ENCODE measurements around the gene ARHGEF10L.
"Not testable (repeated sequence)": the region's sequence is repeated elsewhere in the genome, so short reads cannot be mapped to it uniquely, and the experiment has no call there.

ARHGEF10L gene

DNA sequence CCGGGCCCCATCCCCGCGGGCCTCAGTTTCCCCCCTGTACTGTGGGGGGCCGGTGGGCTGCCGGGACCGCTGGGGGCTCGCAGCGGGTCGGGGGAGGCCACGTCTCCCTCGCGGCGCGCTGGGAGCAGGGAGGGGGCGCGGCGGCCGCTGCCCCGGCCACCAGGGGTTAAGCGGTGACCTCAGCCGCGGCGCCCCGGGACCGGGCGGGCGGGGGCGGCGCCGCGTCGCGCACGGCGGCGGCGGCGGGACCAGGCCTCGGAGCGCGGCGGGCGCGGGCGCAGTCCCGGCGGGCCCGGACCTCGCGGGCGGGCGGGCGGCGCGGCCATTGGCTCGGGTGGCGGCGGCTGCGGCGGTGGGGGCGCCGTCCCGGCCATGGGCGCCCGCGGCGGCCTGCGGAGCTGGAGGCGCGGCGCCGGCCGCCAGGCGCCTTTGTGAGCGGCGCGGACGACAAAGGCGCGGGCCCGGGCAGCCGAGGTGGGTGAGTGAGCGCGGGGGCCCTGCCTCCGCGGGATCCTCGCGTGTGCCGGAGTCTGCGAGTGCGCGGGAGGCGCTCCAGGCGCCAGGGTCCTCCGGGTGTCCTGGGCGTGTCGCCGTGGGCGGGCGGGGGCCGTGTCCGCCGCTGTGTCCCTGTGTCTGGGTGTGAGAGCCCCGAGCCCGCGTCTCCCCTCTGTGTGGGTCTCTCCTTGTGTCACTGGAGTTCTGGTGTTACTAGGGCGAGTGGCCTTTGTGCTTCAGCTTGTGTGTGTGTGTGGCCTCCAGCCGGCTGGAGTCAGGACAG lies at the start of gene ARHGEF10L:
Gene ARHGEF10L (plus strand): TSS at position 222 of the 778 bp plus-strand sequence. CDS start 40,898 bp downstream, outside the sequence.
- DNase-seq (ENCODE audit: low read depth in 3 of 3): peak in 1 of 3 experiments; percentile 1

- DNase-seq (ENCODE audit: low read depth in 3 of 3): not testable (repeated sequence)
Measured at GRCh38 chr1:17489768-17490417, 49.6 kb upstream of the ARHGEF10L start.

DNA sequence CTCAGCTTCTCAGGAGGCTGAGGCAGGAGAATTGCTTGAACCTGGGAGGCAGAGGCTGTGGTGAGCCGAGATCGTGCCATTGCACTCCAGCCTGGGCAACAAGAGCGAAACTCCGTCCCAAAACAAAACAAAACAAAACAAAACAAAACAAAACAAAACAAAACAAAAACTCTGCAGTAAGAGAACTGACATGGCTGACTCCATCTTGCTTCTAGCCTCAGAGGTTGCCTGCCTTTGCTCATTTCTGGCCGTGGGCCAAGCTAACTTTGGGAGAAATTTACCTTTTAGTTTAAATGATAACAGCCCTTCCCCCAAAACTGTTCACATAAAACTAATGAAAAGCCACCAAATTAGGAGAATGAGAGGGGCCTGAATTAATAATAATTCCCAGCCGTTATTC lies 48.8 kb upstream of the ARHGEF10L start:
- DNase-seq (ENCODE audit: low read depth in 3 of 3): not testable (repeated sequence)

GRCh38 chr1:17494114-17494729 lies 45.3 kb upstream of the ARHGEF10L start:
- DNase-seq (ENCODE audit: low read depth in 3 of 3): peak; percentile 32 to 63 (median 36)

GRCh38 chr1:17496419-17496818 lies 43.1 kb upstream of the ARHGEF10L start:
- DNase-seq (ENCODE audit: low read depth in 3 of 3): no peak

DNA sequence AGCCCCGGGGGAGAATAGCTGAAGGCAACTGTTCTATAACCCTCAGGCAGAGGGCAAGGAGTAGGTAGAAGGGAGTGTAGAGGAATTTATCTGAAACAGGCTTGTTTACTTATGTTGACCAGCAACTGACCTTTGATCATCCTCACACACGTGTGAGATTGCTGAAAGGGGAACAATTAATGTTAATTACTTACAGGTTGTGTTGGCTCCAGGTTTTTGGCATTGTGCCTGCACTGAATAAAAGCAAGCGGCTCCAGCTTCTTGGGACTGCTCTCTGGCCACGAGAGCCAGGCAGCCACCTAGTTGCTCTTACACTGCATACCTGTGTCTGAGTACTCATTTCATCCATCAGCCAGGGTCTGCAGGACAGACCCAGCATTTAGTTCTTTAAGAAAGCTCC lies 41.3 kb upstream of the ARHGEF10L start:
- no peak for DNase-seq (ENCODE audit: low read depth in 3 of 3)

DNA sequence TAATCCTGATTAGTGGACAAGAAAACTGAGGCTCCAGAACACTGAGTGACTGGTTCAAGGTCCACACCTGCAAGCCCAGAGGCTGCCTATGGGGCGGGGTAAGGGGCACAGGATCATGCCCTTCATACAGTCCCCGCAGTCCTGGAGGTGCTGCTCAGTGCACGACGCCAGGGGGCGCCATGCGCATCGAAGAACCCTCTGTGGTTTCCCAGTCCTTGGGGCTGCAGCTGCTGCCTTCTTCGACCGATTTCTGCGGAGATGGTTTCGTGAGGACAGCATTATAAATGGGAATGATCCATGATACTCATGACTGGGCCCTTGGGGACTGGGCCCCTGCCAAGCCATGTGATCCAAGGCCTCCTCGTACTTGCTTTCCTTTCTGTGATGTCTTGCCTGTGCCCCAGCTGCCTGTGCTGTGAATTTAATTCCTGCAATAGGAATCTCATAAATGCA lies 37.1 kb upstream of the ARHGEF10L start:
- peak; percentile 13 to 58 (median 18) for DNase-seq (ENCODE audit: low read depth in 3 of 3)

DNA sequence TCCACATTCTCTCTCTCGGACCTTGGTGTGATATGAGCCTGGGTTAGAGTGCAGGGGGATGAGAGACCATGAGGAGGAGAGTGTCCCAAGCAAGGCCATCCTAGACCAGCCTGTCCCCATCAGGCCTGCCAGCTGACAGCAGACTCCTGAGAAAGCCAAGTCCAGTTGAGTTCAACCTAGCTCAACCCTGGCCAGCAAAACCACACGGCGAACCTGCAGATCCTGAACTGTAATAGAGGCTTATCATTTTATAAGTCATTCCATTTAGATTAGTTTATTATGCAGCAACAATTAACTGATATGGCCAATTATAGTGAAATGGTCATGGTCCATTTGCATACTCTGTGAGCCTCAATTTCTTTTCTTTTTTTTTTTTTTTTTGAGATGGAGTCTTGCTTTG lies 36.4 kb upstream of the ARHGEF10L start:
- no peak for DNase-seq (ENCODE audit: low read depth in 3 of 3)

GRCh38 chr1:17507200-17507599 lies 32.3 kb upstream of the ARHGEF10L start:
- DNase-seq (ENCODE audit: low read depth in 3 of 3): not testable (repeated sequence)

GRCh38 chr1:17507915-17508314 lies 31.6 kb upstream of the ARHGEF10L start:
- DNase-seq (ENCODE audit: low read depth in 3 of 3): no peak

DNA sequence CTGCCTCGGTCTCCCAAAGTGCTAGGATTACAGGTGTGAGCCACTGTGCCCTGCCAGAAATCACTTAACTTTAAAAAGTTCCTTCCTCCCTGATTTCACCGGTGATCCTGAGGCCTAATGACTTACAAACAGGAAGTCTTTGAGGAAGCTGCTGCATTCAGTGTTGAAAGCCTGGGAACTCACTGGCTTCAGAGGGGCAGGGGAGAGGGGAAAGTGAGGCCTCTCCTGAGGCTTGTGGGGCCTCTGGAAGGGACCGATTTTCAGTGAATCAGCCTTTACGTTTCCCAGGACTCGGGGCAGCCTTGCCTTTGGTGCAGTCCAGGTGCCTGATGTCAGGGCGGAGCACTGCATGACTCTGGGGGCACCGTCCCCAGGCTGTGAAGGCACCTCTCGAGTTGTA lies 30.1 kb upstream of the ARHGEF10L start:
- DNase-seq (ENCODE audit: low read depth in 3 of 3): no peak

DNA sequence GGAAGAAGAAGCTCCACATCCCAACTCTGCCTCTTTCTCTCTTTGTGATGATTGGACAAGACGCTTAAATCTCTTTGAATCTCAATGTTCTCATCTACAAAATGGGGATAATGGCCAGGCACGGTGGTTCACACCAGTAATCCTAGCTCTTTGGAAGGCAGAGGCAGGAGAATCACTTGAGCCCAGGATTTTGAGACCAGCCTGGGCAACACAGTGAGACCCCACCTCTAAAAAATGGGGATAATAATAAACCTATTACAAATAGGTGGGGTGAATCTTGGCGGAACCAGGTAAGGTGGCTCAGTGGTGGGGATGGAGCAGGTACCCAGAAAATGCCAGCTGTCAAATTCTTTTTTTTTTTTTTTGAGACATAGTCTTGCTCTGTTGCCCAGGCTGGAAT lies 29.4 kb upstream of the ARHGEF10L start:
- no peak for DNase-seq (ENCODE audit: low read depth in 3 of 3)

- no peak for DNase-seq (ENCODE audit: low read depth in 3 of 3)
Measured at GRCh38 chr1:17511188-17511587, 28.3 kb upstream of the ARHGEF10L start.

DNA sequence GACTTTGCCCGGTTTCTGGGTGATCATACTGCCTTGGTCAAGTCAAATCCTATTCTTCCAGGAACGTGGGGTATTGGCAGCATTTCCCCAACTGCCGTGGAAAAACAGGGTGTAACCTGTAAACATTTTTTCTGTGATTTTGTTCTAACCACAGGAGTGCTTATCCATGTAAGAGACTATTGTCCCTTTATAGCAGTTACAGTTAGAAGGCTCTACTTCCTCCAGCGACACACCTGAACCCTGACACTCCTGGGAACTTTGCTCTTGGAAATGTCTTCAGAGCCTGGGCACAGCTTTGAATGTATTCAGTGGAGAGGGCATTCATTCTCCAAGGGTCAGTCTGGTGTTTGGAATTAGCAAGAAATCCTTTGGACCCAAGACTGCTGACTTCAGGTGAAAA lies 26.4 kb upstream of the ARHGEF10L start:
- DNase-seq (ENCODE audit: low read depth in 3 of 3): no peak

- no peak for DNase-seq (ENCODE audit: low read depth in 3 of 3)
Measured at GRCh38 chr1:17514776-17515175, 24.7 kb upstream of the ARHGEF10L start.

GRCh38 chr1:17515902-17516301 lies 23.6 kb upstream of the ARHGEF10L start:
- no peak for DNase-seq (ENCODE audit: low read depth in 3 of 3)

DNA sequence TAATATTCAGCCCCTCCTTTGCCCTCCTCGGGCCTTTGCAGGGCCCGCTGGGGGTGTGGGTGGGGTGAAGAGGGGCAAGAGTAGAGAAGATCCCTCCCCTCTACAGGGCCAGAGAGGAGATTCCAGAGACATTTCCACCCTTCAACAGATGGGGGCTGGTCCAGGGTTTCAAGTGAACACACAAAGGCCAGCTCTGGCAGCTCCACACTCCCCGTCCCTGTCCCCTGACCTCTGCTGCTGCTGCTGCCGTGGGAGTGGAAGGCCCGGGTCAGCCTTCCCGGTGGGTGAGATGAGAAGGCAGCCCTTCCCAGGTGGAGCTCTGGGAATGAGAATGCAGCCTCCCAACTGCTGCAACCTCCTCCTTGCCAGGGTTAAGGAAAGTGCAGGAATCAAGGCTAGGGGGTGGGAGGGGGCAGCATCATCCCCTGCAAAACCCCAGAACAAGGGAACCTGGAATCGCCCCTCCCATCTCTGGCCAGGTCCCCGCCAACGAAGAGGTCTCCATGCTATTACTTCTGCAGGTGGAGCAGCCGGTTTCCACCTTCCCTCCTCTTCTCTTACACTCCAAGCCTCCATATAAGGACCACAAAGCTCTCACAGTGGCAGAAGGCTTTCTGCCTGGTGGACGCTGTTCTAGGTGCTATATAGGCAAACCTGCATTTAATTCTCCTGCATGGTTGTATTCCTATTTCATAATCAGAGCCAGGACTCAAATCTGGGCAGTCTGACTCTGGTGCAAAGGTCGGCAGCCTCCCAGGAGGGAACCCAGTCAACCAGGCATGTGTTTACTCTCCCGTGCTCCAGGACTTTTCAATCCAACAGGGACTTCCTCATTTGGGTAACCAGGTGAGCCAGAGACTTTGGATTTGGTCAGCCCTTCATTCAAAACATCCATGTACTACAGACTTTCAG lies 22.9 kb upstream of the ARHGEF10L start:
- no peak for DNase-seq (ENCODE audit: low read depth in 3 of 3)

DNA sequence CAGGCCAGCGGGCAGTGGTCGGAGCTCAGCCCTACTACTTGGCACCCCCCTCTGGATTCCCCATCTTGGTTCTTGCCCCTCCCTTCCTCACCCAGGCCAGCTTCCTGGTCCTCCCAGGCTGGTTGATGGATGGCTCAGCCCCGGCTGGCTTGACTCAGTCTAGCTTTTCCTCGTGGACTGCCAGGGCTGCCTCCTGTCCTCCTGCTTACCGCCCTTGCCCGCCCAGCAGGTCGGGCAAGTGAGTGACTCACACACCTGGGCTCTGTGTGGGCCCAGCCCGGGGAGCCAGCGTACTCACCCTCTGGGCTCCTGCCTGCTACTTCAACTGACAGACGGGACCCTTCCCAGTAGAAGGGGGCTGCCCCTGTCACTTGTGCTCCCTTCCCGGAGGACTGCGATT lies 19.5 kb upstream of the ARHGEF10L start:
- DNase-seq (ENCODE audit: low read depth in 3 of 3): no peak

DNA sequence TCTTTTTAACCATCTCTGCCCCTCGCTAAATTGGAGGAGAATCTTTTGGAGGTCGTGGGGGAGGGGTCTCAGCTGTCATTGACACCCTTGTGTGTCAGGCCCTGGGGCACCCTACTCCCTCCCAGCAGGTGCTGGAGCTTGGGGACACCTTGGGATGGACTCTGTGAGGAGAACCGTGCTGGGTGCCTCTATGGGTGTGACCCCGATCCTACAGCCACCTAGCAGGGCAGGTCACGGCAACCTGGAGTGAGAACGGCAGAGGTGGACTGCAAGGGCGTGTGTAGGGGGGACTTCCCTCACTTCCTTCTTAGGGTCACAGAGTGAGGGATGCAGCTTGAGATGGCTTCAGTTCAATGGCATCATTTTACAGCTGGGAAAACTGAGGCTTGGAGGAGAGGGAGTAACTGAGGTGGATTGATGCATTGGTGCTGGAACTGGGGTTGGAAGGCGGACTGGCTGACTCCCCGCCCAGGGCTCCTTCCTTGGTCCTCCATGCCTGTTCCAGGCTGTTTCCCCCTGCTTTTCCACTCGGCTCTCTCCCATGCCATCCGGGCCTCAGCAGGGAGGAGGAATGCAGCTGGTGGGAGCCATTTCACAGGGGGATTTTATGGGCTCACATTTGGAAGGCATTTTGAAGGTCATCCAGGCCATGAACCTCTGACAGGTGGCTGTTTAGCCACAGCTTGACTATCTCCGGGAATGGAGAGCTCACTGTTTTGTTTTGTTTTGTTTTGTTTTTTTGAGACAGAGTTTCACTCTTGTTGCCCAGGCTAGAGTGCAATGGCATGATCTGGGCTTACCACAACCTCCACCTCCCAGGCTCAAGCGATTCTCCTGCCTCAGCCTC lies 18.8 kb upstream of the ARHGEF10L start:
- DNase-seq (ENCODE audit: low read depth in 3 of 3): no peak

DNA sequence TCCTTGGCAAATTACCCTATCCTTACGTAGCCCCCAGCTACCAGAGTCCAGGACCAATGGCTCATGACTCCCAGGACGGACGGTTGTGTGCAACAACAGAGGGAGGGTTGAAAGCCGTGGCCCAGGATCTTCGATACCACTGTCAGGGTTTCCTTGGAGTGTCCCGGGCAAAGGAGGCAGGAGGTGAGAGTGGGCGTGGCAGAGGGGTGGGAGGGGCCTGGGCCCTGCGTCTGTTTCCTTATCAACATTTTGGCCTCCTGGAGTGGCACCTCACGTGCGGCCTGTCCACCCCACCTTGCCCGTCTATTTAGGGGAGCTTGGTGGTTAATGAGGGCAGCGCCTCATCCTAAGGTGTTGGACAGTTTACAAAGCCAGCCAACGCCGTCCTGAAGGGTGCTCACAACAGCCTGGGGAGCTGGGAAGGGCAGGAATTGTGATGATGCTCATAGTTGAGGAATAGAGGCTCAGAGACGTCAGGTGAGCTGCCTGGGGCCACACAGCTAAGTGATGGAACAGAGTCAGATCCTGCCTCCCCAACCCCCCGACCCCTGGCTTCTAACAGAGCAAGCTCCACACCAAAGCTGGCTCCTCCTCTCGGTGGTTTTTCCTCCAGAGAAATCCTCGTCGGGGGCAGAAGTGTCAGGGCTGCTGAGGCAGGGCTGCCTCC lies 17.4 kb upstream of the ARHGEF10L start:
- DNase-seq (ENCODE audit: low read depth in 3 of 3): no peak
